Mucosa of rectum (tissue), 2 donors: ENCODE results near the gene MBP.
A peak's percentile ranks its signal among the peaks of the same experiment; 100 is the strongest.

Experiments
- H3K27ac ChIP-seq, 2 donors: one replicate each; pipeline ENCODE4 v1.7.0; 2013; ENCODE audit warnings: inconsistent platforms in 2 of 2, low read depth in 2 of 2, low read length in 2 of 2
- H3K27me3 ChIP-seq, 2 donors: one replicate each; pipeline ENCODE4 v1.7.0; 2013; ENCODE audit warnings: low read length in 2 of 2; ENCODE audit not compliant: control insufficient read depth in 2 of 2, insufficient read depth in 2 of 2
- H3K36me3 ChIP-seq, 2 donors: one replicate each; pipeline ENCODE4 v1.7.0; 2013; ENCODE audit warnings: low read length in 2 of 2; ENCODE audit not compliant: control insufficient read depth in 2 of 2, insufficient read depth in 2 of 2
- H3K4me1 ChIP-seq, 2 donors: one replicate each; pipeline ENCODE4 v1.7.0; 2013; ENCODE audit warnings: low read length in 2 of 2, mild to moderate bottlenecking in 1 of 2; ENCODE audit not compliant: control insufficient read depth in 2 of 2, insufficient read depth in 2 of 2
- H3K4me3 ChIP-seq, 2 donors: one replicate each; pipeline ENCODE4 v1.7.0; 2013; ENCODE audit warnings: low read length in 2 of 2
- H3K9ac ChIP-seq, 2 donors: one replicate each; pipeline ENCODE4 v1.7.0; 2013; ENCODE audit warnings: low read length in 2 of 2, low read depth in 1 of 2, mild to moderate bottlenecking in 1 of 2
- H3K9me3 ChIP-seq, 2 donors: one replicate each; pipeline ENCODE4 v1.7.0; 2013; ENCODE audit warnings: low read length in 2 of 2; ENCODE audit not compliant: control insufficient read depth in 2 of 2
- donor health status: healthy.
- donor health status: Normal muscosa, but diverticular disease.

Gene MBP

GRCh38 chr18:77115192-77115953 lies 17.2 kb downstream of the MBP start:
- peaks cover 4 to 13% of the 10 kb centered on the region in 2 donors for H3K36me3 ChIP-seq
- no peaks in the 10 kb centered on the region for H3K9me3 ChIP-seq
- peaks cover 32 to 40% of the 10 kb centered on the region in 2 donors for H3K4me1 ChIP-seq
- peak overlapping the region; percentile 27 to 68 for H3K9ac ChIP-seq
- peak overlapping the region; percentile 93 to 94 for H3K27ac ChIP-seq
- no peaks in the 10 kb centered on the region for H3K27me3 ChIP-seq
- peak overlapping the region in 1 of 2 donors; percentile 13 for H3K4me3 ChIP-seq

- Histone ChIP-seq H3K4me3 (peak overlapping the region; percentile 5 to 48), H3K36me3 (peaks cover 4 to 12% of the 10 kb centered on the region in 2 donors), H3K27ac (peak overlapping the region; percentile 93 to 94), H3K27me3 (no peaks in the 10 kb centered on the region), H3K9me3 (no peaks in the 10 kb centered on the region), H3K4me1 (peaks cover 32 to 40% of the 10 kb centered on the region in 2 donors), H3K9ac (peak overlapping the region; percentile 27 to 68)
Observed at GRCh38 chr18:77114415-77115191, 18.0 kb downstream of the MBP start.

DNA sequence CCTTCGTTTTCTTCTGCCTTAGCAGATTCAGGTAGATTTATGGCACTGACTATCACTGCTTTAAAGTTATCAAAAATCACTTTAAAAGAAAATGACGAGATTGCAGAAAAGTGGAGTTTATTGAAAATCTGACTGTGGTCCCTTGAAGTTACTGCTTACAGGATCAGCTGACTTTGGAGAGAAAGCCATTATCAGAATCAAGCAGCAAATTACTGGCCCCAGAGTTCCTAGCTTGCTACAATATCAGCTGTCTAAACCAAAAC lies 18.5 kb downstream of the MBP start:
- no peaks in the 10 kb centered on the region for H3K9me3 ChIP-seq
- peak overlapping the region in 1 of 2 donors; percentile 68 for H3K9ac ChIP-seq
- H3K36me3 ChIP-seq, result peaks cover 4 to 12% of the 10 kb centered on the region in 2 donors
- H3K4me3 ChIP-seq, result peak overlapping the region; percentile 5 to 48
- H3K4me1 ChIP-seq, result peaks cover 35 to 40% of the 10 kb centered on the region in 2 donors
- H3K27me3 ChIP-seq, result no peaks in the 10 kb centered on the region
- peak overlapping the region; percentile 93 to 94 for H3K27ac ChIP-seq

- Histone ChIP-seq H3K36me3 (peaks cover 4 to 12% of the 10 kb centered on the region in 2 donors), H3K9me3 (no peaks in the 10 kb centered on the region), H3K27me3 (no peaks in the 10 kb centered on the region), H3K4me1 (peaks cover 37 to 45% of the 10 kb centered on the region in 2 donors), H3K27ac (peak overlapping the region; percentile 93 to 94), H3K9ac (peak overlapping the region; percentile 3 to 68), H3K4me3 (peak overlapping the region in 1 of 2 donors; percentile 5)
Observed at GRCh38 chr18:77113361-77114151, 19.0 kb downstream of the MBP start.

GRCh38 chr18:77112747-77113092 lies 19.9 kb downstream of the MBP start:
- Histone ChIP-seq H3K27ac (no peak overlapping the region), H3K4me3 (no peak overlapping the region), H3K9me3 (no peaks in the 10 kb centered on the region), H3K4me1 (peaks cover 39 to 45% of the 10 kb centered on the region in 2 donors), H3K9ac (no peak overlapping the region), H3K36me3 (peaks cover 4 to 12% of the 10 kb centered on the region in 2 donors), H3K27me3 (no peaks in the 10 kb centered on the region)

DNA sequence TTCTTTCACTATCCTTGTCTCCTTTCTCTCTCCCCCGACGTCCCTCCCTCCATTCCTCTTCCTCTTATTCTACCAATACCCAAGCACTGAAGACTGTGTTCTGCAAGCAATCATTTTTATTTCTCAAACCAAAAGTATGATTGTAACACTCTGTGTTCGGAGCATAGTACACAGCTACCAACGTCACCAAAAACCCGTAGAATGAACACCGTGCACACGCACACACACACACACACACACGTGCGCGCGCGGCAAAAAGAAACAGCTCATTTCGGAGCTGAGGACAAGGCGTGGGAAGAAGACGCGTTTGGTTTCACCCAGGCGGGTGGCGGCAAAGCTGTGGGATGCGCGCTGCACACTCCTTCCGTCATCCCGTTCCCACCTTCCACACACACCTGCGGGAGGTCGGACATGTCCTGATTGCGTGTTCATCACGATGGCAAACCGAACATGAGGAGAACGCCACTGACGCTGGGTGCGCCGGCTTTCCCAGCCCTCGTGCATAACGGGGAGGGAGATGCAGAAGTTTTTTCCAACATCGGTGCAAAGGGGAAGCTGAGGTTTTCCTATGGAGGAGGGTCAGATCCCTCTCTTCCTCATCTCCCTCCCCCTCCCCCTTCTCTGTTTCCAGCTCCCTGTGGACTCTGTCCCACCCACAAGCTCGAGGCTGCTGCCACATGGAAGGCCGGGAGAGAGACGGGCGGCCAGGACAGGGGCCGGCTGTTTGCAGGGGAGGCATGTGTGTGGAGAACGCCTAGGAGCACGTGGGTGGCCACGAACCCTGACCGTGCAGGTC lies 20.4 kb downstream of the MBP start:
- Histone ChIP-seq H3K4me1 (peaks cover 39 to 49% of the 10 kb centered on the region in 2 donors), H3K9me3 (no peaks in the 10 kb centered on the region), H3K9ac (no peak overlapping the region), H3K4me3 (no peak overlapping the region), H3K36me3 (peaks cover 4 to 12% of the 10 kb centered on the region in 2 donors), H3K27ac (peak overlapping the region in 1 of 2 donors; percentile 32), H3K27me3 (no peaks in the 10 kb centered on the region)

- Histone ChIP-seq H3K27ac (peak overlapping the region; percentile 46 to 49), H3K4me1 (peaks cover 39 to 51% of the 10 kb centered on the region in 2 donors)
Observed at GRCh38 chr18:77111449-77111848, 21.1 kb downstream of the MBP start.

DNA sequence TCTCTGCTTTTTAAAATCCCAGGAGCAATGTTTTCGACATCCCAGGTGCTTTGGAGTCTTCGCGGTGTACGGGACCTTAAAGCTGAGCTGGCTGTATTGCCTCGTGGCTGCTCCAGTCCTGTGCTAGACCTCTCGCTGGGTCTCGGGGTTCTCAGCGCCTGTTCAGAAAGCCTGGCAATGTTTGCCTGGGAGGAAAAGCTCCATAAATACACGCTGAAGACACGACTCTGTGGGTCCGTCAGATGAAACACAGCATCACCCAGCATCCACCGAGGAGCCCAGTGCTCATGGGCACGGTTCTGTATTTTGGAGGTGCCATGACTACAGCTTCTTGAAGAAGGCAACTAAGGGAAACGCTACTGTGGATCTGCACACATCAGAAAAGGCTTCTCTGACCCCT lies 21.6 kb downstream of the MBP start:
- H3K9ac ChIP-seq, result no peak overlapping the region
- no peak overlapping the region for H3K4me3 ChIP-seq
- H3K27me3 ChIP-seq, result no peaks in the 10 kb centered on the region
- no peak overlapping the region for H3K27ac ChIP-seq
- peaks cover 4 to 8% of the 10 kb centered on the region in 2 donors for H3K36me3 ChIP-seq
- no peaks in the 10 kb centered on the region for H3K9me3 ChIP-seq
- peaks cover 36 to 49% of the 10 kb centered on the region in 2 donors for H3K4me1 ChIP-seq

More at GRCh38 chr18:77111449-77111848, 21.1 kb downstream of the MBP start:
- no peaks in the 10 kb centered on the region for H3K9me3 ChIP-seq
- no peaks in the 10 kb centered on the region for H3K27me3 ChIP-seq
- peaks cover 4 to 12% of the 10 kb centered on the region in 2 donors for H3K36me3 ChIP-seq
- H3K4me3 ChIP-seq, result no peak overlapping the region
- peak overlapping the region in 1 of 2 donors; percentile 11 for H3K9ac ChIP-seq

- Histone ChIP-seq H3K9me3 (no peaks in the 10 kb centered on the region), H3K4me1 (peaks cover 35 to 44% of the 10 kb centered on the region in 2 donors), H3K9ac (no peak overlapping the region), H3K4me3 (no peak overlapping the region), H3K36me3 (peaks cover 4 to 8% of the 10 kb centered on the region in 2 donors), H3K27ac (no peak overlapping the region), H3K27me3 (no peaks in the 10 kb centered on the region)
Observed at GRCh38 chr18:77110400-77110799, 22.2 kb downstream of the MBP start.
